Stimulated activated naive CD8-positive, alpha-beta T cell treated with anti-CD3 and anti-CD28 coated beads, Interleukin-15, amount 100 ng/mL, for 72 hours (primary cell): ENCODE data around the gene PSEN1.

Experiments used
- ATAC-seq: fragments of 150-1000 bp; cut with Tn5 transposase; 2 replicates; pipeline ENCODE4 v1.10.0; 2021; ENCODE audit warnings: mild to moderate bottlenecking, moderate library complexity
- DNase-seq, 2 donors: peaks; one replicate each; pipeline ENCODE4 v3.0.0; 2021 to 2022
- H3K27ac Mint-ChIP-seq, 2 donors: one replicate each; pipeline ENCODE4 v1.8.0; 2022; ENCODE audit warnings: mild to moderate bottlenecking in 2 of 2, mixed read lengths in 2 of 2, moderate library complexity in 2 of 2
- H3K27me3 Mint-ChIP-seq: one replicate; pipeline ENCODE4 v1.8.0; 2022; ENCODE audit warnings: mixed read lengths
- H3K4me1 Mint-ChIP-seq: one replicate; pipeline ENCODE4 v1.8.0; 2022; ENCODE audit warnings: mild to moderate bottlenecking, mixed read lengths
- H3K4me3 Mint-ChIP-seq, 2 donors: one replicate each; pipeline ENCODE4 v1.8.0; 2022; ENCODE audit warnings: mild to moderate bottlenecking in 2 of 2, mixed read lengths in 2 of 2, moderate library complexity in 1 of 2
- H3K9me3 Mint-ChIP-seq, 2 donors: one replicate each; pipeline ENCODE4 v1.8.0; 2022; ENCODE audit warnings: mixed read lengths in 2 of 2

The PSEN1 gene

GRCh38 chr14:73223049-73223448, 86.7 kb downstream of the PSEN1 start:
- no peak overlapping the region for H3K4me3 Mint-ChIP-seq
- ATAC-seq, result peak; percentile 87
- peaks cover 17% of the 10 kb centered on the region for H3K4me1 Mint-ChIP-seq
- no peak overlapping the region for H3K27ac Mint-ChIP-seq
- no peaks in the 10 kb centered on the region for H3K27me3 Mint-ChIP-seq
- no peaks in the 10 kb centered on the region for H3K9me3 Mint-ChIP-seq
- no peak for DNase-seq

- no peaks in the 10 kb centered on the region for H3K9me3 Mint-ChIP-seq
- peaks cover 21% of the 10 kb centered on the region for H3K4me1 Mint-ChIP-seq
- H3K4me3 Mint-ChIP-seq, result no peak overlapping the region
- no peaks in the 10 kb centered on the region for H3K27me3 Mint-ChIP-seq
- H3K27ac Mint-ChIP-seq, result no peak overlapping the region
- DNase-seq, result no peak
- ATAC-seq, result no peak
Observed at GRCh38 chr14:73225496-73225895, 89.2 kb downstream of the PSEN1 start.

GRCh38 chr14:73227812-73228781, 91.8 kb downstream of the PSEN1 start:
- no peak overlapping the region for H3K4me3 Mint-ChIP-seq
- H3K27me3 Mint-ChIP-seq, result peaks cover 10% of the 10 kb centered on the region
- no peaks in the 10 kb centered on the region for H3K9me3 Mint-ChIP-seq
- H3K27ac Mint-ChIP-seq, result no peak overlapping the region
- ATAC-seq, result no peak
- H3K4me1 Mint-ChIP-seq, result peaks cover 6% of the 10 kb centered on the region
- no peak for DNase-seq

GRCh38 chr14:73230051-73230450, 93.7 kb downstream of the PSEN1 start:
- no peaks in the 10 kb centered on the region for H3K9me3 Mint-ChIP-seq
- no peak overlapping the region for H3K4me3 Mint-ChIP-seq
- H3K27ac Mint-ChIP-seq, result no peak overlapping the region
- H3K27me3 Mint-ChIP-seq, result peaks cover 29% of the 10 kb centered on the region
- DNase-seq (no peak), ATAC-seq (no peak)
- H3K4me1 Mint-ChIP-seq, result peaks cover 5% of the 10 kb centered on the region

GRCh38 chr14:73231981-73232851, 95.9 kb downstream of the PSEN1 start:
- no peak overlapping the region for H3K4me3 Mint-ChIP-seq
- peaks cover 51% of the 10 kb centered on the region for H3K27me3 Mint-ChIP-seq
- ATAC-seq (peak; percentile 55), DNase-seq (no peak)
- H3K4me1 Mint-ChIP-seq, result peaks cover 18% of the 10 kb centered on the region
- no peaks in the 10 kb centered on the region for H3K9me3 Mint-ChIP-seq
- H3K27ac Mint-ChIP-seq, result no peak overlapping the region

- ATAC-seq (no peak), DNase-seq (no peak)
- Mint-ChIP-seq H3K9me3 (no peaks in the 10 kb centered on the region), H3K27me3 (peaks cover 56% of the 10 kb centered on the region), H3K4me3 (no peak overlapping the region), H3K4me1 (peaks cover 20% of the 10 kb centered on the region), H3K27ac (no peak overlapping the region)
Observed at GRCh38 chr14:73232984-73233383, 96.7 kb downstream of the PSEN1 start.

- Mint-ChIP-seq H3K27ac (no peak overlapping the region), H3K4me1 (peaks cover 21% of the 10 kb centered on the region), H3K27me3 (peaks cover 62% of the 10 kb centered on the region), H3K9me3 (no peaks in the 10 kb centered on the region), H3K4me3 (no peak overlapping the region)
- DNase-seq, result no peak
- ATAC-seq, result no peak
Observed at GRCh38 chr14:73233564-73233963, 97.3 kb downstream of the PSEN1 start.

GRCh38 chr14:73234029-73234428, 97.7 kb downstream of the PSEN1 start:
- H3K27me3 Mint-ChIP-seq, result peaks cover 67% of the 10 kb centered on the region
- peaks cover 23% of the 10 kb centered on the region for H3K4me1 Mint-ChIP-seq
- H3K4me3 Mint-ChIP-seq, result no peak overlapping the region

GRCh38 chr14:73234586-73235394, 98.5 kb downstream of the PSEN1 start:
- no peaks in the 10 kb centered on the region for H3K9me3 Mint-ChIP-seq
- no peak overlapping the region for H3K27ac Mint-ChIP-seq
- ATAC-seq, result no peak
- peaks cover 29% of the 10 kb centered on the region for H3K4me1 Mint-ChIP-seq
- DNase-seq, result no peak
- H3K4me3 Mint-ChIP-seq, result no peak overlapping the region
- peaks cover 74% of the 10 kb centered on the region for H3K27me3 Mint-ChIP-seq

More at GRCh38 chr14:73234029-73234428, 97.7 kb downstream of the PSEN1 start:
- no peak for ATAC-seq
- Mint-ChIP-seq H3K9me3 (no peaks in the 10 kb centered on the region), H3K27ac (no peak overlapping the region)
- DNase-seq, result no peak

- Mint-ChIP-seq H3K9me3 (no peaks in the 10 kb centered on the region), H3K27ac (peak overlapping the region in 1 of 2 donors; percentile 42), H3K27me3 (peaks cover 83% of the 10 kb centered on the region), H3K4me1 (peaks cover 37% of the 10 kb centered on the region), H3K4me3 (no peak overlapping the region)
- no peak for DNase-seq
- ATAC-seq, result no peak
Observed at GRCh38 chr14:73235531-73236155, 99.3 kb downstream of the PSEN1 start.

GRCh38 chr14:73236157-73236556, 99.8 kb downstream of the PSEN1 start:
- peaks cover 88% of the 10 kb centered on the region for H3K27me3 Mint-ChIP-seq
- H3K9me3 Mint-ChIP-seq, result no peaks in the 10 kb centered on the region
- ATAC-seq (no peak), DNase-seq (no peak)
- no peak overlapping the region for H3K27ac Mint-ChIP-seq
- peak overlapping the region in 1 of 2 donors; percentile 38 for H3K4me3 Mint-ChIP-seq
- peaks cover 41% of the 10 kb centered on the region for H3K4me1 Mint-ChIP-seq

- H3K27me3 Mint-ChIP-seq, result peaks cover 94% of the 10 kb centered on the region
- no peak for ATAC-seq
Observed at GRCh38 chr14:73236752-73237218, 100.5 kb downstream of the PSEN1 start.

GRCh38 chr14:73237219-73237785, 101.0 kb downstream of the PSEN1 start, which contains the start of gene PAPLN:
TSS of gene PAPLN (plus strand) at chr14:73237506. CDS start at chr14:73239779, 2,273 bp downstream.
- Mint-ChIP-seq H3K4me1 (peaks cover 41% of the 10 kb centered on the region), H3K27ac (no peak within 1 kb of the TSS), H3K9me3 (no peaks in the 10 kb centered on the region), H3K27me3 (peaks cover 98% of the 10 kb centered on the region), H3K4me3 (peak within 1 kb of the TSS; percentile 59 to 72)
- ATAC-seq (peak; percentile 42), DNase-seq (no peak)

More at GRCh38 chr14:73236752-73237218, 100.5 kb downstream of the PSEN1 start:
- Mint-ChIP-seq H3K4me1 (peaks cover 41% of the 10 kb centered on the region), H3K4me3 (peak overlapping the region; percentile 50 to 67), H3K9me3 (no peaks in the 10 kb centered on the region), H3K27ac (no peak overlapping the region)
- no peak for DNase-seq

- H3K4me3 Mint-ChIP-seq, result peak overlapping the region; percentile 59 to 72
Observed at GRCh38 chr14:73237786-73238423, 101.6 kb downstream of the PSEN1 start.

More at GRCh38 chr14:73237786-73238423, 101.6 kb downstream of the PSEN1 start:
- ATAC-seq, result peak; percentile 44
- Mint-ChIP-seq H3K27me3 (peaks cover 98% of the 10 kb centered on the region), H3K27ac (no peak overlapping the region), H3K9me3 (no peaks in the 10 kb centered on the region), H3K4me1 (peaks cover 47% of the 10 kb centered on the region)
- no peak for DNase-seq
